SK-N-SH (cell line): Measurements from ENCODE around the gene ZER1.
"Not testable (repeated sequence)": the region's sequence is repeated elsewhere in the genome, so short reads cannot be mapped to it uniquely, and the experiment has no call there.

Experiments used
- EZH2phosphoT487 ChIP-seq: fragments of 200-600 bp; sonication (generic); IDR thresholded peaks from 2 replicates; pipeline ENCODE4 v1.6.1; 2017; ENCODE audit warnings: low read depth, mixed run types, mild to moderate bottlenecking, antibody characterized with exemption, moderate library complexity, borderline replicate concordance
- JUND ChIP-seq: IDR thresholded peaks from 2 replicates; pipeline ENCODE4 v1.4.0; 2012
- MEF2A ChIP-seq: IDR thresholded peaks from 2 replicates; pipeline ENCODE4 v1.4.0; 2012; ENCODE audit warnings: low read depth, borderline replicate concordance
- YY1 ChIP-seq: IDR thresholded peaks from 2 replicates; pipeline ENCODE4 v1.4.0; 2012; ENCODE audit warnings: low read depth, mild to moderate bottlenecking
- TF ChIP-seq, protein P1 (sequence below): fragments of 200-600 bp; sonication (generic); IDR thresholded peaks from 2 replicates; pipeline ENCODE4 v1.6.1; 2017; ENCODE audit warnings: antibody characterized with exemption, mild to moderate bottlenecking, moderate library complexity
- TF ChIP-seq, protein P2 (sequence below): fragments of 150-350 bp; IDR thresholded peaks from 2 replicates; pipeline ENCODE4 v1.6.1; 2017; ENCODE audit warnings: antibody characterized with exemption, low read length, low read depth, borderline replicate concordance
- TF ChIP-seq, protein P3 (sequence below): IDR thresholded peaks from 2 replicates; pipeline ENCODE4; 2012
- TF ChIP-seq, protein P4 (sequence below): IDR thresholded peaks from 2 replicates; pipeline ENCODE4 v1.4.0; 2012; ENCODE audit warnings: low read depth
- TF ChIP-seq, protein P5 (sequence below): IDR thresholded peaks from 2 replicates; pipeline ENCODE4 v1.4.0; 2012; ENCODE audit warnings: low read depth, borderline replicate concordance

DNA sequence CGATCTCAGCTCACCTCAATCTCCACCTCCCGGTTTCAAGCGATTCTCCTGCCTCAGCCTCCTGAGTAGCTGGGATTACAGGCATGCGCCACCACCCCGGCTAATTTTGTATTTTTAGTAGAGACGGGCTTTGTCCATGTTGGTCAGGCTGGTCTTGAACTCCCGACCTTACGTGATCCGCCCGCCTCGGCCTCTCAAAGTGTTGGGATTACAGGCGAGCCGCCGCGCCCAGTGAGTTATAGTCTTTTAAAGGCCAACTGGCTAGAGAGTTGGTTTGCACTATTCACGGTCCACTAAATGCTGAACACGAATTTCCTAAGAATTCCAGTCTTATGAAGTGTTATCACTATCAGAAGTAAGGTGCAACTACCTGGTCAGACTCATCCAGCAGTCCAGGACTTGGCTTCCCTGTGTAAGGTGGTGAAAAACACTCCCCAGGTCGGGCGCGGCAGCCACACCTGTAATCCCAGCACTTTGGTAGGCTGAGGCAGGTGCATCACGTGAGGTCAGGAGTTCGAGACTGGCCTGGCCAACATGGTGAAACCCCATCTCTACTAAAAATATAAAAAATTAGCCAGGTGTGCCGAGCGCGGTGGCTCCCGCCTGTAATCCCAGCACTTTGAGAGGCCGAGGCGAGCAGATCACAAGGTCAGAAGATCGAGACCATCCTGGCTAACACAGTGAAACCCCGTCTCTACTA is 72.5 kb downstream of the ZER1 start:
- TF ChIP-seq MEF2A, JUND, EZH2phosphoT487, YY1: not testable (repeated sequence)
- TF ChIP-seq, protein P1, sequence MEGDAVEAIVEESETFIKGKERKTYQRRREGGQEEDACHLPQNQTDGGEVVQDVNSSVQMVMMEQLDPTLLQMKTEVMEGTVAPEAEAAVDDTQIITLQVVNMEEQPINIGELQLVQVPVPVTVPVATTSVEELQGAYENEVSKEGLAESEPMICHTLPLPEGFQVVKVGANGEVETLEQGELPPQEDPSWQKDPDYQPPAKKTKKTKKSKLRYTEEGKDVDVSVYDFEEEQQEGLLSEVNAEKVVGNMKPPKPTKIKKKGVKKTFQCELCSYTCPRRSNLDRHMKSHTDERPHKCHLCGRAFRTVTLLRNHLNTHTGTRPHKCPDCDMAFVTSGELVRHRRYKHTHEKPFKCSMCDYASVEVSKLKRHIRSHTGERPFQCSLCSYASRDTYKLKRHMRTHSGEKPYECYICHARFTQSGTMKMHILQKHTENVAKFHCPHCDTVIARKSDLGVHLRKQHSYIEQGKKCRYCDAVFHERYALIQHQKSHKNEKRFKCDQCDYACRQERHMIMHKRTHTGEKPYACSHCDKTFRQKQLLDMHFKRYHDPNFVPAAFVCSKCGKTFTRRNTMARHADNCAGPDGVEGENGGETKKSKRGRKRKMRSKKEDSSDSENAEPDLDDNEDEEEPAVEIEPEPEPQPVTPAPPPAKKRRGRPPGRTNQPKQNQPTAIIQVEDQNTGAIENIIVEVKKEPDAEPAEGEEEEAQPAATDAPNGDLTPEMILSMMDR = not testable (repeated sequence)
- TF ChIP-seq, protein P2, sequence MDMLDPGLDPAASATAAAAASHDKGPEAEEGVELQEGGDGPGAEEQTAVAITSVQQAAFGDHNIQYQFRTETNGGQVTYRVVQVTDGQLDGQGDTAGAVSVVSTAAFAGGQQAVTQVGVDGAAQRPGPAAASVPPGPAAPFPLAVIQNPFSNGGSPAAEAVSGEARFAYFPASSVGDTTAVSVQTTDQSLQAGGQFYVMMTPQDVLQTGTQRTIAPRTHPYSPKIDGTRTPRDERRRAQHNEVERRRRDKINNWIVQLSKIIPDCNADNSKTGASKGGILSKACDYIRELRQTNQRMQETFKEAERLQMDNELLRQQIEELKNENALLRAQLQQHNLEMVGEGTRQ = not testable (repeated sequence)
- TF ChIP-seq, protein P3, sequence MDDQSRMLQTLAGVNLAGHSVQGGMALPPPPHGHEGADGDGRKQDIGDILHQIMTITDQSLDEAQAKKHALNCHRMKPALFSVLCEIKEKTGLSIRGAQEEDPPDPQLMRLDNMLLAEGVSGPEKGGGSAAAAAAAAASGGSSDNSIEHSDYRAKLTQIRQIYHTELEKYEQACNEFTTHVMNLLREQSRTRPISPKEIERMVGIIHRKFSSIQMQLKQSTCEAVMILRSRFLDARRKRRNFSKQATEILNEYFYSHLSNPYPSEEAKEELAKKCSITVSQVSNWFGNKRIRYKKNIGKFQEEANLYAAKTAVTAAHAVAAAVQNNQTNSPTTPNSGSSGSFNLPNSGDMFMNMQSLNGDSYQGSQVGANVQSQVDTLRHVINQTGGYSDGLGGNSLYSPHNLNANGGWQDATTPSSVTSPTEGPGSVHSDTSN = not testable (repeated sequence)
- TF ChIP-seq, protein P4, sequence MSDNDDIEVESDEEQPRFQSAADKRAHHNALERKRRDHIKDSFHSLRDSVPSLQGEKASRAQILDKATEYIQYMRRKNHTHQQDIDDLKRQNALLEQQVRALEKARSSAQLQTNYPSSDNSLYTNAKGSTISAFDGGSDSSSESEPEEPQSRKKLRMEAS = not testable (repeated sequence)
- TF ChIP-seq, protein P5, sequence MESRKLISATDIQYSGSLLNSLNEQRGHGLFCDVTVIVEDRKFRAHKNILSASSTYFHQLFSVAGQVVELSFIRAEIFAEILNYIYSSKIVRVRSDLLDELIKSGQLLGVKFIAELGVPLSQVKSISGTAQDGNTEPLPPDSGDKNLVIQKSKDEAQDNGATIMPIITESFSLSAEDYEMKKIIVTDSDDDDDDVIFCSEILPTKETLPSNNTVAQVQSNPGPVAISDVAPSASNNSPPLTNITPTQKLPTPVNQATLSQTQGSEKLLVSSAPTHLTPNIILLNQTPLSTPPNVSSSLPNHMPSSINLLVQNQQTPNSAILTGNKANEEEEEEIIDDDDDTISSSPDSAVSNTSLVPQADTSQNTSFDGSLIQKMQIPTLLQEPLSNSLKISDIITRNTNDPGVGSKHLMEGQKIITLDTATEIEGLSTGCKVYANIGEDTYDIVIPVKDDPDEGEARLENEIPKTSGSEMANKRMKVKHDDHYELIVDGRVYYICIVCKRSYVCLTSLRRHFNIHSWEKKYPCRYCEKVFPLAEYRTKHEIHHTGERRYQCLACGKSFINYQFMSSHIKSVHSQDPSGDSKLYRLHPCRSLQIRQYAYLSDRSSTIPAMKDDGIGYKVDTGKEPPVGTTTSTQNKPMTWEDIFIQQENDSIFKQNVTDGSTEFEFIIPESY = not testable (repeated sequence)
